BJ (cell line): Measurements from ENCODE around the gene INTS12. TPM values are rescaled to one million over a fixed set of nuclear protein-coding genes. Genes with fewer than 3 reads are reported as not detected.

Source experiments
- CTCF ChIA-PET: fragments of 350-600 bp; formaldehyde crosslinking; extraction: SDS; loops from one replicate; lab custom pipeline; 2021; ENCODE audit warnings: antibody characterized with exemption, inconsistent platforms; lab: Yijun Ruan, JAX
- POLR2A ChIA-PET: fragments of 300-600 bp; sonication (Branson Sonifier 250); formaldehyde crosslinking; extraction: SDS; loops from one replicate; lab custom pipeline; 2021; ENCODE audit warnings: antibody characterized with exemption; lab: Charles Lee
- DNase-seq: peaks from one replicate; pipeline ENCODE4 v3.0.0-alpha.2; 2011; ENCODE audit warnings: low read depth
- H3K27me3 ChIP-seq: 2 replicates; pipeline ENCODE4 v1.6.0; 2011; ENCODE audit warnings: low read length; ENCODE audit not compliant: control insufficient read depth, insufficient read depth
- H3K36me3 ChIP-seq: 2 replicates; pipeline ENCODE4 v1.5.1; 2011; ENCODE audit warnings: low read length; ENCODE audit not compliant: control insufficient read depth, insufficient read depth
- H3K4me3 ChIP-seq: 2 replicates; pipeline ENCODE4 v1.5.1; 2011; ENCODE audit warnings: low read depth, mild to moderate bottlenecking, control low read depth, low read length
- polyA plus RNA-seq: library from polyadenylated mRNA; depleted of rRNA; stranded (reverse); fragments of >200 nt; gene quantifications from 2 replicates; pipeline ENCODE4 v1.2.3, GENCODE V29; 2011
- TF ChIP-seq, protein P1 (sequence below): IDR thresholded peaks from 2 replicates; pipeline ENCODE4 v1.5.1; 2011; ENCODE audit warnings: low read depth, mild to moderate bottlenecking, control low read depth, inconsistent platforms, low read length, moderate library complexity; ENCODE audit not compliant: insufficient read depth

INTS12 gene
- polyA plus RNA-seq, 1 experiment: 20.0 TPM

DNA sequence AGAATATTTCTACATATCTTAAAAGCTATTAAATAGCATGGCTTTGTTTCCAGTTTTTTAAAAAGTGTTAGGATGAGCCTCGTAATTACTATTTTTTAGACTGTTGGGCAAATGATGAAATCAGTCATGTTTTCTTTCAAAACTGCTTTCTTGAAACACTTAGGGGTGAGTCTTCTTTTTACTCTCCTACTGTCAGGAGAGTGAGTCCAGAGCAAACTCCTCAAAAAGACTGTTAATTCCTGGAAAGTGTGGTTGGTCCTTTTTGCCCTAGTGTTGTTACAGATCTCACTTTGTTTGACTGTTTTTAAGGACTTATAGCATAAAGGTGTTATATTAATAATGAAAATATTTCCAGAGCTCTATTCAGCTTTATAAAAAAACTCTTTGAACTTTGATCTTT is 6.4 kb upstream of the INTS12 start:
- Histone ChIP-seq H3K36me3 (0 out of 2 replicates have a peak, but pooled peaks cover 3% of the 10 kb centered on the region), H3K4me3 (no peak overlapping the region), H3K27me3 (no peaks in the 10 kb centered on the region)
- no peak for DNase-seq
- CTCF ChIA-PET: interaction anchor here (0.8 to 1.3 kb wide), 2 partner anchors 12 to 264 kb away, joined by 3 to 6 read pairs; no protein-coding TSS in a partner anchor
- POLR2A ChIA-PET: no interaction called here
- TF ChIP-seq, protein P1, sequence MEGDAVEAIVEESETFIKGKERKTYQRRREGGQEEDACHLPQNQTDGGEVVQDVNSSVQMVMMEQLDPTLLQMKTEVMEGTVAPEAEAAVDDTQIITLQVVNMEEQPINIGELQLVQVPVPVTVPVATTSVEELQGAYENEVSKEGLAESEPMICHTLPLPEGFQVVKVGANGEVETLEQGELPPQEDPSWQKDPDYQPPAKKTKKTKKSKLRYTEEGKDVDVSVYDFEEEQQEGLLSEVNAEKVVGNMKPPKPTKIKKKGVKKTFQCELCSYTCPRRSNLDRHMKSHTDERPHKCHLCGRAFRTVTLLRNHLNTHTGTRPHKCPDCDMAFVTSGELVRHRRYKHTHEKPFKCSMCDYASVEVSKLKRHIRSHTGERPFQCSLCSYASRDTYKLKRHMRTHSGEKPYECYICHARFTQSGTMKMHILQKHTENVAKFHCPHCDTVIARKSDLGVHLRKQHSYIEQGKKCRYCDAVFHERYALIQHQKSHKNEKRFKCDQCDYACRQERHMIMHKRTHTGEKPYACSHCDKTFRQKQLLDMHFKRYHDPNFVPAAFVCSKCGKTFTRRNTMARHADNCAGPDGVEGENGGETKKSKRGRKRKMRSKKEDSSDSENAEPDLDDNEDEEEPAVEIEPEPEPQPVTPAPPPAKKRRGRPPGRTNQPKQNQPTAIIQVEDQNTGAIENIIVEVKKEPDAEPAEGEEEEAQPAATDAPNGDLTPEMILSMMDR: no peak

DNA sequence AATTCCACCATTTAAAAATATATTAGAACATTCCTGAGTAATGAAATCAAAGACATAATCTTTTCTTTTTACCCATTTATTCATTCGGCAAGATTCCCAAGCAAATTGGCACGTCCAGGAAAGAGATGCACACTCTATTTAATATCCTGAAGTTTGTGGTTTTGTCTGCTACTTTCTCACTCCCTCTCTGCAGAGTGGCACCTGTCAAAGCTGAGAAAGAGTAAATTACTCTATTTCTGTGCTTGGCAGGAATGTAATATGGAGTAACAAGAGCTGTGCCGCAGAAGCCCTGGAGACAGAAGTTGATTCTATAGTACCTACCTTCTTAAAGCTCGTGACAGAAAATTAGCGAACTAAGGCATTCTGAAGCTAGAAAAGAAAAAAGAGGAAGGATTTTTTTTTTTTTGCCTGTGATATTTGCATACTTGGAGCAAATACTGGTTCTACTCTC is 5.6 kb upstream of the INTS12 start:
- POLR2A ChIA-PET: no interaction called here
- Histone ChIP-seq H3K4me3 (no peak overlapping the region), H3K27me3 (no peaks in the 10 kb centered on the region), H3K36me3 (0 out of 2 replicates have a peak, but pooled peaks cover under 1% of the 10 kb centered on the region)
- CTCF ChIA-PET: interaction anchor here (0.9 to 1.3 kb wide), 2 partner anchors 9 to 265 kb away, joined by 5 to 6 read pairs; no protein-coding TSS in a partner anchor
- DNase-seq: no peak
- TF ChIP-seq, protein P1: no peak

DNA sequence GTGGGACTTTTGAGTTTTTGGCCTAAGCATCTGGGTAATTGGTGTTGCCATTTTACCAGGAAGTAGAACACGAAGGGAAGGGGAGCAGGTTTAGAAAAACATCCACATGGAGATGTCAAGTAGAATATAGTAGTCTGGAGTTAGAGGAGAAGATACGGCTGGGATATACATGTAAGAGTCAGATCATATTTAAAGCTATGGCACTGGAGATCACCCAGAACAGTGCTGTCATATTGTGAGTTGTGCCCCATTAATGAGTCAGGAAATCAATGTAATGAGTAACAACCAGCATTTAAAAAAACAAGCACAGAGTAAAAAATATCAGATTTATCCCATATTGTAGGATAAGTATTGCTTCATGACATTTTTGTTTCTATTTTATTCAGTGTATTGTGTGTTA is 4.3 kb upstream of the INTS12 start:
- DNase-seq: no peak
- no peaks in the 10 kb centered on the region for H3K36me3 ChIP-seq
- H3K4me3 ChIP-seq: no peak overlapping the region
- no peaks in the 10 kb centered on the region for H3K27me3 ChIP-seq
- CTCF ChIA-PET: no interaction called here
- TF ChIP-seq, protein P1: no peak
- POLR2A ChIA-PET: no interaction called here

DNA sequence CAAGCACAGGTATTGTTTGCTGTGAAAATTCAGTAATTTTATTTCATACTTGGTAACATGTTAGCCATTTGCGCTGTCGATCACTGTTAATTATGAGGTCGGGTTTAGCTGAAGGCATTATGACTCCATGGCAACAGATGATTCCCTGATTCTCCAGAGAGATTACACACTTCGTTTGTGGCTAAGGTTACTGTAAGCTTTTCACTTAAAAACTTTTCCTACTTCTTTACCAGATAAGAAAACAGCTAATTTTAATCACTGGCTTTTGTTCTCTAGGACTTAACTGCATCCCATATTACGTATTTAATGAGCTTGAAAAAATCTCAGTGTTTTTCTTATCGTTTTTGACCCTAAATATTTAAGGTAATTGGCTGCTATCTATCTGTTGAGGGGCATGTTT is 2.2 kb upstream of the INTS12 start:
- TF ChIP-seq, protein P1: no peak
- no peaks in the 10 kb centered on the region for H3K36me3 ChIP-seq
- no peak overlapping the region for H3K4me3 ChIP-seq
- POLR2A ChIA-PET: no interaction called here
- CTCF ChIA-PET: no interaction called here
- no peak for DNase-seq
- no peaks in the 10 kb centered on the region for H3K27me3 ChIP-seq

DNA sequence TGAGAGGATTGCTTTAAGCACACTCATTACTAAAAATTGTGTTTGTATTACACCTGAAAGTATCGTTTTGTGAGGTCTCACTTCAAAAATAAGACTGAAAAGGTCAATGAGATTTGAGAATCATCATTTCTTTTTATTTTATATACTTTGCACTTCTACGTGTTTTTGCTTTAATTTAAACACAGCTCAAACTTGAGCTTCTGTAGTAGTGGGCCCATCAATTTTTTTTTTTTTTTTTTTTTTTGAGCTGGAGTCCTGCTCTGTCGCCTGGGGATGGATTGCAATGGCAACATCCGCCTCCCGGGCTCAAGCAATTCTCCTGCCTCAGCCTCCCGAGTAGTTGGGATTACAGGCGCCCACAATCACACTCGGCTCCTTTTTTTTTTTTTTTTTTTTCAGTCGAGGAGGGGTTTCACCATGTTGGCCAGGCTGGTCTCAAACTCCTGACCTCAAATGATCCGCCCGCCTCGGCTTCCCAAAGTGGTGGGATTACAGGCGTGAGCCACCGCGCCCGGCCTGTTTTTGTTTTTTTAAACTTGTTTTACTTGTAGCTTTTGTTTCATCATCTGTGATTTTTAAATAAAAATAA is 1.6 kb upstream of the INTS12 start:
- H3K27me3 ChIP-seq: no peaks in the 10 kb centered on the region
- H3K36me3 ChIP-seq: no peaks in the 10 kb centered on the region
- DNase-seq: no peak
- no peak overlapping the region for H3K4me3 ChIP-seq
- ChIA-PET CTCF (interaction anchor here (0.5 kb wide), 1 partner anchor 231 kb away, joined by 3 read pairs; no protein-coding TSS in a partner anchor), POLR2A (interaction anchor here (0.7 kb wide), 1 partner anchor 8 kb away, joined by 18 read pairs; no protein-coding TSS in a partner anchor)
- TF ChIP-seq, protein P1: no peak
